Loucy (cell line): Measurements from ENCODE around the gene PRM2.

Experiments used
- H2AFZ ChIP-seq: fragments of 200-600 bp; sonication (generic); 2 replicates; pipeline ENCODE4 v1.6.0; 2016; ENCODE audit warnings: antibody characterized with exemption, mild to moderate bottlenecking, low read length, moderate library complexity
- H3F3A ChIP-seq: fragments of 200-600 bp; 2 replicates; pipeline ENCODE4 v1.6.0; 2016; ENCODE audit warnings: antibody characterized with exemption, low read depth, mild to moderate bottlenecking
- H3K27me3 ChIP-seq: fragments of 200-600 bp; sonication (generic); 2 replicates; pipeline ENCODE4 v1.6.1; 2014; ENCODE audit warnings: low read length, mild to moderate bottlenecking; ENCODE audit not compliant: insufficient read depth, poor library complexity, severe bottlenecking
- H3K36me3 ChIP-seq: fragments of 200-600 bp; sonication (generic); 2 replicates; pipeline ENCODE4 v1.6.1; 2016; ENCODE audit warnings: low read length; ENCODE audit not compliant: insufficient read depth
- H3K4me1 ChIP-seq: fragments of 200-600 bp; sonication (generic); 2 replicates; pipeline ENCODE4 v1.5.1; 2014; ENCODE audit warnings: low read length, mild to moderate bottlenecking; ENCODE audit not compliant: insufficient read depth, poor library complexity, severe bottlenecking
- H3K4me2 ChIP-seq: fragments of 200-600 bp; sonication (generic); 2 replicates; pipeline ENCODE4 v1.6.0; 2014; ENCODE audit warnings: antibody characterized with exemption, low read length, low read depth, mild to moderate bottlenecking; ENCODE audit not compliant: poor library complexity, severe bottlenecking
- H3K4me3 ChIP-seq: fragments of 200-600 bp; sonication (generic); 2 replicates; pipeline ENCODE4 v1.5.1; 2014; ENCODE audit warnings: low read length, mild to moderate bottlenecking, mixed read lengths; ENCODE audit not compliant: poor library complexity, severe bottlenecking
- H3K79me2 ChIP-seq: fragments of 200-600 bp; sonication (generic); 2 replicates; pipeline ENCODE4 v1.6.1; 2014; ENCODE audit warnings: low read length; ENCODE audit not compliant: insufficient read depth
- H3K9ac ChIP-seq: fragments of 200-600 bp; sonication (generic); 2 replicates; pipeline ENCODE4 v1.6.0; 2014; ENCODE audit warnings: mild to moderate bottlenecking, low read depth, low read length, moderate library complexity; ENCODE audit not compliant: poor library complexity, severe bottlenecking
- H3K9me2 ChIP-seq: fragments of 200-600 bp; sonication (generic); replicated peaks from 2 replicates; pipeline ENCODE4 v1.6.1; 2016; ENCODE audit warnings: low read depth, low read length, mixed read lengths
- H3K9me3 ChIP-seq: fragments of 200-600 bp; sonication (generic); 2 replicates; pipeline ENCODE4 v1.6.1; 2014; ENCODE audit warnings: mild to moderate bottlenecking, antibody characterized with exemption, low read length, low read depth; ENCODE audit not compliant: insufficient read depth
- H4K20me1 ChIP-seq: fragments of 200-600 bp; sonication (generic); 2 replicates; pipeline ENCODE4 v1.6.0; 2014; ENCODE audit warnings: antibody characterized with exemption, low read length, mild to moderate bottlenecking; ENCODE audit not compliant: insufficient read depth, poor library complexity, severe bottlenecking
- EZH2phosphoT487 ChIP-seq: fragments of 200-600 bp; IDR thresholded peaks from 2 replicates; pipeline ENCODE4 v1.6.1; 2018; ENCODE audit warnings: antibody characterized with exemption, mild to moderate bottlenecking, moderate library complexity, borderline replicate concordance
- TF ChIP-seq, protein P1 (sequence below): fragments of 200-600 bp; sonication (generic); conservative IDR thresholded peaks from 2 replicates; pipeline ENCODE4 v1.5.1; 2014; ENCODE audit warnings: mild to moderate bottlenecking, antibody characterized with exemption, low read length

Gene PRM2

DNA sequence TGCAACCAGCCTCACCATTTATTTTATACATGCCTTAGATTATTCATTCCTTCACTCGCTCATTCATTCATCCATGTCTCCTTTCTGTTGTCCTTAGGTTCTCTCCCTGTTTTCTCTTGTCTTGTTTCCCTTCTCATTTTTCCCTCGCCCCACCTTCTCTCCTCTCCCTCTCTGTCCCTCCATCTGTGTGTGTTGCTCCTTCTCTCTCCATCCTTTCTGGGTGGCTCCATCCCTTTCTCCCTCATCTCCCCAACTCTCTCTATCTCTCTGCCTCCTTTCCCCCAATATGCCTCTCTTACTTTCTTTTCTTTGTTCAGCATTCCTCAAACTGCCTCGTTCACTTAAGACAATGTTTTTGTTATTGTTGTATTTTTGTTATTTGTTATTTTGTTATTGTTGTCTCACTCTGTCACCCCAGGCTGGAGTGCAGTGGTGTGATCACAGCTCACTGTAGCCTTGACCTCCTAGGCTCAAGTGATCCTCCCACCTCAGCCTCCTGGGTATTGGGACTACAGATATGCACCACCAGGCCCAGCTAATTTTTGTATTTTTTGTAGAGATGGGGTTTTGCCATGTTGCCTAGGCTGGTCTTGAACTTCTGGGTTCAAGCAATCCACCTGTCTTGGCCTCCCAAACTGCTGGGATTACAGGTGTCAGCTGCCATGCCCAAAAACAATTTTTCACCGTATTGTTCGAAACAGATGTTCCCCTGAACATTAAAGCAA is 34.6 kb downstream of the PRM2 start:
- Histone ChIP-seq H3K9ac (no peak overlapping the region), H2AFZ (no peak overlapping the region)

DNA sequence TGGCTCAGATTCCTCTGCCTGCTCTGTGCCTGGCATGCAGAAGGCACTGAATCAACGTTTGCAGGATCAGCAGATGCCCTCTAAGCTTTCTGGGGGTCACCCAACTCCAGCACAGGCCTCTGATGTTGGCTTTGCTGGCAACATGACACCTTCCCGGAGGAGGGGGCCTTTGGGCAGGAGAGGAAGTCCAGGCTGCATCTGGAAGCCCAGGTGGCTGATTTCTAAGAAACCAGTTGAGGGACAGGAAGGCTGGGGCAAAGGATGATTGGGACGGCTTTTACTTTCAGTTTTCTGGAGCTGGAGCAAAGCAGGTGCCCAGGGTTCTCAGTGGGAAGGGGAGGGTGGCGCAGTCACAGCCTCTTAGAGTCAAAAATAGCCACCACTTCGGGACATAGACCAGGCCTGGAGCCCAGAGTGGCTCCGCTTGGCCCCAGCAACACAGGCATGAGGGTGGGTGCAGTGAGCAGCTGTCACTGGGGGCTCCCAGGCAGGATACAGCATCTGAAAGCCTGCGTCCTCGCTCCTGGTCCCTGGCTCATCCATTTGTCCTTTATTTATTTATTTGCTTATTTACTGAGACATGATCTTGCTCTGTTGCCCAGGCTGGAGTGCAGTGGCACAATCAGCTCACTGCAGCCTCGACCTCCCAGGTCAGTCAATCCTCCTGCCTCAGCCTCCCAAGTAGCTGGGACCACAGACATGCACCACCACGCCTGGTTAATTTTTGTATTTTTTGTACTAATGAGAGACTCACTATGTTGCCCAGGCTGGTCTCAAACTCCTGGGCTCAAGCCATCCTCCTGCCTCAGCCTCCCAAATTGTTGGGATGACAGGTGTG is 35.4 kb downstream of the PRM2 start:
- Histone ChIP-seq H3K27me3 (no peaks in the 10 kb centered on the region), H3K36me3 (no peaks in the 10 kb centered on the region), H3K4me3 (peak overlapping the region; percentile 29), H4K20me1 (no peaks in the 10 kb centered on the region), H3K9ac (peak overlapping the region; percentile 36), H3F3A (no peaks in the 10 kb centered on the region), H3K79me2 (no peaks in the 10 kb centered on the region), H3K9me3 (no peaks in the 10 kb centered on the region), H3K4me1 (peaks cover 5% of the 10 kb centered on the region), H3K9me2 (no peaks in the 10 kb centered on the region), H2AFZ (peak overlapping the region; percentile 70), H3K4me2 (peak overlapping the region; percentile 54)
- TF ChIP-seq EZH2phosphoT487 = no peak
- TF ChIP-seq, protein P1, sequence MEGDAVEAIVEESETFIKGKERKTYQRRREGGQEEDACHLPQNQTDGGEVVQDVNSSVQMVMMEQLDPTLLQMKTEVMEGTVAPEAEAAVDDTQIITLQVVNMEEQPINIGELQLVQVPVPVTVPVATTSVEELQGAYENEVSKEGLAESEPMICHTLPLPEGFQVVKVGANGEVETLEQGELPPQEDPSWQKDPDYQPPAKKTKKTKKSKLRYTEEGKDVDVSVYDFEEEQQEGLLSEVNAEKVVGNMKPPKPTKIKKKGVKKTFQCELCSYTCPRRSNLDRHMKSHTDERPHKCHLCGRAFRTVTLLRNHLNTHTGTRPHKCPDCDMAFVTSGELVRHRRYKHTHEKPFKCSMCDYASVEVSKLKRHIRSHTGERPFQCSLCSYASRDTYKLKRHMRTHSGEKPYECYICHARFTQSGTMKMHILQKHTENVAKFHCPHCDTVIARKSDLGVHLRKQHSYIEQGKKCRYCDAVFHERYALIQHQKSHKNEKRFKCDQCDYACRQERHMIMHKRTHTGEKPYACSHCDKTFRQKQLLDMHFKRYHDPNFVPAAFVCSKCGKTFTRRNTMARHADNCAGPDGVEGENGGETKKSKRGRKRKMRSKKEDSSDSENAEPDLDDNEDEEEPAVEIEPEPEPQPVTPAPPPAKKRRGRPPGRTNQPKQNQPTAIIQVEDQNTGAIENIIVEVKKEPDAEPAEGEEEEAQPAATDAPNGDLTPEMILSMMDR = no peak

More for the DNA sequence above, 34.6 kb downstream of the PRM2 start:
- no peak overlapping the region for H3K4me2 ChIP-seq
- peaks cover 5% of the 10 kb centered on the region for H3K4me1 ChIP-seq
- TF ChIP-seq EZH2phosphoT487 = no peak
- TF ChIP-seq, protein P1 = no peak
- H3K79me2 ChIP-seq = no peaks in the 10 kb centered on the region
- H3F3A ChIP-seq = no peaks in the 10 kb centered on the region
- H3K4me3 ChIP-seq = no peak overlapping the region
- H3K9me2 ChIP-seq = no peaks in the 10 kb centered on the region
- H3K36me3 ChIP-seq = no peaks in the 10 kb centered on the region
- no peaks in the 10 kb centered on the region for H4K20me1 ChIP-seq
- no peaks in the 10 kb centered on the region for H3K27me3 ChIP-seq
- no peaks in the 10 kb centered on the region for H3K9me3 ChIP-seq

DNA sequence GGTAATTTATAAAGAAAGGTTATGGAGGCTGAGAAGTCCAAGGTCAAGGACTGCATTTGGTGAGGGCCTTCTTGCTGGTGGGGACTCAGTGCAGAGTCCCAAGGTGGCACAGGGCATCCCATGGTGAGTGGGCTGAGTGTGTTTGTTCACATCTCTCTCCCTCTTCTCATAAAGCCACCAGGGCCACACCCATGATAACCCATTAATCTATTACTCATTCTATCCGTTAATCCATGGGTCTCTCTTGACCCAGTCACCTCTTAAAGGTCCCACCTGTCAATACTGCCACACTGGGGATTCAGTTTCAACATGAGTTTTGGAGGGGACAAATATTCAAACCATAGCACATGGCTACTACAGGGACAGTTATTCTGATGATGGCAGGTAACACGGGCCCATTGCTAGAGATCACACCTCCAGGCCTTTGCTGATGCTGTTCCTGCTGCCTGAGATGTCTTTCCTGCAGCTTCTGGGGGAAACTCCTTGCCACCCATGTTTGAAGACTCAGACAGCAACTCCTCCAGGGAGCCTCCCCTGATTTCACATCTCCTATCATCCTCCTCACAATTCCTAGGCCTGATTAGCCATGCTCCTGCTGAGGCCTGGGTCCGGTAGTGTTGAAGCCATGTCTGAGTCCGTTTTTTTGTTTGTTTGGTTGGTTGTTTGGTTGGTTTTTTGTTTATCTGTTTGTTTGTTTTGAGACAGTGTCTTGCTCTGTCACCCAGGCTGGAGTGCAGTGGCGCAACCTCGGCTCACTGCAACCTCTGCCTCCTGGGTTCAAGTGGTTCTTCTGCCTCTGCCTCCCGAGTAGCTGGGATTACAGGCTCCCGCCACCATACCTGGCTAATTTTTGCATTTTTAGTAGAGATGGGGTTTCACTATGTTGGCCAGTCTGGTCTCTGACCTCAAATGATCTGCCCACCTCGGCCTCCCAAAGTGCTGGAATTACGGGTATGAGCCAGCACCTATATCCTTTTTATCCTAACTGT is 36.3 kb downstream of the PRM2 start:
- H3K79me2 ChIP-seq = no peaks in the 10 kb centered on the region
- H3F3A ChIP-seq = no peaks in the 10 kb centered on the region
- no peaks in the 10 kb centered on the region for H3K9me3 ChIP-seq
- peak overlapping the region; percentile 54 for H3K4me2 ChIP-seq
- no peak overlapping the region for H3K9ac ChIP-seq
- H2AFZ ChIP-seq = peak overlapping the region; percentile 70; the same call in 1 of the 2 replicates
- no peaks in the 10 kb centered on the region for H4K20me1 ChIP-seq
- H3K4me3 ChIP-seq = no peak overlapping the region
- TF ChIP-seq, protein P1 = no peak
- no peak for TF ChIP-seq EZH2phosphoT487
- H3K9me2 ChIP-seq = no peaks in the 10 kb centered on the region
- H3K36me3 ChIP-seq = no peaks in the 10 kb centered on the region
- no peaks in the 10 kb centered on the region for H3K27me3 ChIP-seq
- H3K4me1 ChIP-seq = peaks cover 5% of the 10 kb centered on the region
